ENCODE results near the gene TBC1D7.

Gene TBC1D7

GRCh38 chr6:13359287-13359686, 30.9 kb upstream of the TBC1D7 start:
- ChIA-PET CTCF (interaction anchor here (0.9 to 1.6 kb wide), 4 partner anchors 37 to 216 kb away, joined by 3 to 4 read pairs (median 3); partner anchors contain the start of gene SIRT5), POLR2A (no interaction called here)
- no peak for DNase-seq (ENCODE audit: low read depth, low spot score)
- TF ChIP-seq CTCF (IDR thresholded peaks at IDR 0.05; ENCODE audit: insufficient read depth, low read length, missing control alignments), result no peak
- H3K4me3 ChIP-seq (ENCODE audit: low read depth, low read length), result no peak overlapping the region

GRCh38 chr6:13358511-13358910, 30.2 kb upstream of the TBC1D7 start:
- ChIA-PET POLR2A (no interaction called here), CTCF (interaction anchor here (0.7 to 1.6 kb wide), 3 partner anchors 29 to 217 kb away, joined by 3 to 5 read pairs (median 4); no protein-coding TSS in a partner anchor)
- H3K4me3 ChIP-seq (ENCODE audit: low read depth, low read length), result no peak overlapping the region
- no peak for TF ChIP-seq CTCF (IDR thresholded peaks at IDR 0.05; ENCODE audit: insufficient read depth, low read length, missing control alignments)
- DNase-seq (ENCODE audit: low read depth, low spot score), result no peak

DNA sequence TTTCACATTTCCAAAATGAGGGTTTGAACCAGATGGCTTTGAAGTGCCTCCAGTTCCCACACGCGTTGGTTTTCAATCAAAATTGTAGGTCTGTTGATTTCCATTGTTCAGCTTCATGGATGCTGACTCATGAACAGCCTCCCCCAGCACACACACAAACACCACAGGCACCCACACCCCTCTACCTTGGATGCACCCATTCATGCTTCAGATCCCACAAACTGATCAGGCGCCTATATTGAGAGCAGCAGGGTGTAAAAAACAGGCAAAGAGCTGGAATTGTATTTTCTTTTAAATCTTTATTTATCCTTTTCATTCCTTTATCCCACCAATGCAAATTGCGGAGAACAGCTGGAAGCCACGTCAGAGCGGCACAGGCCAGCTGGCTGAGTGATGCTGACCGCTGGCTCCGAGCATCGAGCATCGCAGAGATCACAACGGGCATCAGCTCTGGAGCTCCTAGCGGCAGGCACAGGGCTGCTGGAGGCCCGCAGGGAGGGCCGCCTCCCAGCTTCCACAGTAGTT, 29.3 kb upstream of the TBC1D7 start:
- POLR2A ChIA-PET, result interaction anchor here (0.8 kb wide), 1 partner anchor 8 kb away, joined by 4 read pairs; no protein-coding TSS in a partner anchor
- no peak for DNase-seq (ENCODE audit: low read depth, low spot score)
- no peak overlapping the region for H3K4me3 ChIP-seq (ENCODE audit: low read depth, low read length)
- CTCF ChIA-PET, result interaction anchor here (0.7 to 1.6 kb wide), 4 partner anchors 10 to 267 kb away, joined by 3 to 5 read pairs (median 4); no protein-coding TSS in a partner anchor
- no peak for TF ChIP-seq CTCF (IDR thresholded peaks at IDR 0.05; ENCODE audit: insufficient read depth, low read length, missing control alignments)

DNA sequence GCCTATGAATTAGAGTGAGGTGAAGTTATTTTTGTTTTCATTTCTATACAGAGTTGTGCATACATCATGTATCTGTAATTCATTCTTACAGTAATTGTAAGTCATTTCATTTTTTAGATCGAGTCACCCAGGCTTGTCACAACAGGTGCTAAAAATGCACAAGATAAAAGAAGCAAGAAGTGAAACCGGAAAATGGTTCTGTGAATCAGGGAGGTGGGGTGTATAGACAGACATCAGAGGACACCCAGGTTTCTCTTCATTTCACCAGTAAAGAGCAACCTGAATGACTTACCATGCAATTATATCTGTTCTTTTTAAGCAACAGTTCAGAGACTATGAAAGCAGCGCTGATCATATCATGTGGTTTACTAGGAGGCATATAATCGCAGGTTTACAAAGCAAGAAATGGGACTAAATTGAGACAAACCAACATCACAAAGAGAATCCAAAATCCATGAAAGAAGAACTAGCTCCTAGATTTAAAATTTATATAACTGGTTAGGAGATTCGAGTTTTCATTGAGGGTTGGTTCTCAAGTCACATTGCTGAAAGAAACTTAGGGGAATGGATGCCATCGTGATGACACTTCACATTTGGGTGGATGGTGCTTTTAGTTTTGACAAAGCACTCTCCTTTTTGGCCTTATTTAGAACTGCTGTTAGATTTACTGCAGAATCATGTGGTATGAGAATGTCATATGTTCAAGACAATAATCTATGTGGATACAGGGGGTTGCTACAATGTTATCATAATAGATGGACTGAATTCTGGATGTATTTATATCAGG, 27.9 kb upstream of the TBC1D7 start:
- no peak for TF ChIP-seq CTCF (IDR thresholded peaks at IDR 0.05; ENCODE audit: insufficient read depth, low read length, missing control alignments)
- no peak for DNase-seq (ENCODE audit: low read depth, low spot score)
- POLR2A ChIA-PET, result interaction anchor here (0.8 to 2.3 kb wide), 4 partner anchors 24 to 218 kb away, joined by 3 to 7 read pairs (median 4); partner anchors contain the start of genes SIRT5 and TBC1D7
- CTCF ChIA-PET, result interaction anchor here (0.7 to 3.1 kb wide), 6 partner anchors 25 to 259 kb away, joined by 3 to 17 read pairs (median 6); partner anchors contain the start of genes NOL7, SIRT5 and TBC1D7
- H3K4me3 ChIP-seq (ENCODE audit: low read depth, low read length), result no peak overlapping the region

DNA sequence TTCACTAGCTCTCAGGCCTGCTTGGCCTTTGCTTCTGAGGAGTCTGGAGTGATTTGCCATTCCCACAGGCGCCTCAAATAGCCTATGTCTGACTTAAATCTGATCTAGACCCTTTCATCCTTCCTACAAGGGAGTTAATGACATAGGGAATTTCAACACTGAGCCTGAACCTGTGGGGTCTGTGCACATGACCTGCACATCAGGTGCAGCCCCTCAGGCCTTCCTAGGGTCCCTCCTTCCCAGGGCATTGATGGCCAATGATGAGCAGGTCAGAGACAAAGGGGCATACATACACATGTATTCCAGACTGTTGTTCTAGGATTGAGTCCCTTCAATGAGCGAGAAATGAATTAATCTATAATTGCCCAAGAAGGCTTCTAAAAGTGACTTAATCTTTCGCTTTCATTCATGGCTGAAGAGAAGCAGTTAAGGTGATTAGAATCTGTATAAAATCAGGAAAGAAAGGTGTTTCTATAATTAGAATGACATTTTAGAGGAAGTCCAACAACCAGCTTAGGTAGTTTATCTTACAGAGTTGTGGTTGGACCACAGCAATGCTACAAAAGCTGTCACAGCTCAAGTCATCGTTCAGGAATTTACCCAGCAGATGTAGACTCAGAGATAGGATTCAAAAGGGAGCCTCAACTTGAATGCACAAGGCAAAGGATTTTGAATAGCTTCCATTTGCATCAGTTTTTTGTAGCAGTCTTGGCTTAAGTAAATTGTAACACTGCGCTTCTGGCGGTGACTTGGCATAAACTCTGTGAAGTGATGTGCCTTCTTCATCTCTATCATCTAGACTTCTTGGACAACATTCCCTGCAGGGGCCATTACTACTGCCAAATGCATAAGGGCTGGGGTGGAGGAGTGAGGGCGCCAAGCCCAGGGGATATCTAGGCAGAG, 27.0 kb upstream of the TBC1D7 start:
- no peak overlapping the region for H3K4me3 ChIP-seq (ENCODE audit: low read depth, low read length)
- DNase-seq (ENCODE audit: low read depth, low spot score), result peak; percentile 92
- TF ChIP-seq CTCF (IDR thresholded peaks at IDR 0.05; ENCODE audit: insufficient read depth, low read length, missing control alignments), result no peak
- ChIA-PET CTCF (interaction anchor here (0.7 to 3.1 kb wide), 9 partner anchors 18 to 711 kb away, joined by 3 to 17 read pairs (median 3); partner anchors contain the start of genes NOL7, SIRT5 and TBC1D7), POLR2A (interaction anchor here (0.7 to 2.3 kb wide), 6 partner anchors 25 to 1092 kb away, joined by 3 to 7 read pairs (median 4); partner anchors contain the start of genes NOL7, SIRT5 and TBC1D7)

Measured in AG04449 (cell line).